Fibroblast of pulmonary artery (primary cell): ENCODE data around the gene C12orf50.
A peak's percentile ranks its signal among the peaks of the same experiment; 100 is the strongest.
"Not testable (repeated sequence)": the region's sequence is repeated elsewhere in the genome, so short reads cannot be mapped to it uniquely, and the experiment has no call there.

ENCODE experiments used
- DNase-seq: peaks from one replicate; pipeline ENCODE4 v3.0.0-alpha.2; 2010; ENCODE audit warnings: low read depth
- H3K4me3 ChIP-seq: replicated peaks from 2 replicates; pipeline ENCODE4 v1.5.1; 2011; ENCODE audit warnings: low read depth, mild to moderate bottlenecking, control low read depth, low read length, moderate library complexity
- CTCF ChIP-seq: IDR thresholded peaks from 2 replicates; pipeline ENCODE4 v1.5.1; 2011; ENCODE audit warnings: mild to moderate bottlenecking, control low read depth, low read length, inconsistent platforms; ENCODE audit errors: missing control alignments

C12orf50 gene

GRCh38 chr12:87960566-87960965, 68.6 kb downstream of the C12orf50 start:
- no peak overlapping the region for H3K4me3 ChIP-seq
- DNase-seq, result no peak
- TF ChIP-seq CTCF, result no peak

- DNase-seq, H3K4me3 ChIP-seq: not testable (repeated sequence)
Observed at GRCh38 chr12:87954028-87954427, 75.2 kb downstream of the C12orf50 start.

GRCh38 chr12:87953256-87953860, 75.8 kb downstream of the C12orf50 start:
- peak; percentile 69 for DNase-seq
- TF ChIP-seq CTCF, result peak; percentile 67
- H3K4me3 ChIP-seq, result no peak overlapping the region

- TF ChIP-seq CTCF, result no peak
- no peak for DNase-seq
- H3K4me3 ChIP-seq, result no peak overlapping the region
Observed at GRCh38 chr12:87952850-87953249, 76.4 kb downstream of the C12orf50 start.

GRCh38 chr12:87952223-87952622, 77.0 kb downstream of the C12orf50 start:
- H3K4me3 ChIP-seq, result no peak overlapping the region
- DNase-seq, result no peak
- TF ChIP-seq CTCF, result no peak

- no peak for TF ChIP-seq CTCF
- DNase-seq, result no peak
- no peak overlapping the region for H3K4me3 ChIP-seq
Observed at GRCh38 chr12:87943762-87944161, 85.4 kb downstream of the C12orf50 start.

- no peak for TF ChIP-seq CTCF
Observed at GRCh38 chr12:87943023-87943422, 86.2 kb downstream of the C12orf50 start.

GRCh38 chr12:87939182-87939581, 90.0 kb downstream of the C12orf50 start:
- H3K4me3 ChIP-seq, result no peak overlapping the region
- no peak for TF ChIP-seq CTCF
- DNase-seq, result no peak

More at GRCh38 chr12:87943023-87943422, 86.2 kb downstream of the C12orf50 start:
- no peak overlapping the region for H3K4me3 ChIP-seq
- no peak for DNase-seq
